Endodermal cell (in vitro differentiated cells): Measurements from ENCODE around the gene HOXB1. TPM values are rescaled to one million over a fixed set of nuclear protein-coding genes. Genes with fewer than 3 reads are reported as not detected.

Source experiments
- DNase-seq: peaks from one replicate; pipeline ENCODE4 v3.0.0-alpha.2; 2017
- H3K27ac ChIP-seq: 2 replicates; pipeline ENCODE4 v1.5.1; 2013; ENCODE audit warnings: mild to moderate bottlenecking, low read depth, low read length, moderate library complexity
- H3K27me3 ChIP-seq: 2 replicates; pipeline ENCODE4 v1.6.1; 2013; ENCODE audit warnings: mild to moderate bottlenecking, low read length, moderate library complexity; ENCODE audit not compliant: insufficient read depth, control insufficient read depth, poor library complexity, severe bottlenecking
- H3K36me3 ChIP-seq: 2 replicates; pipeline ENCODE4 v1.7.0; 2013; ENCODE audit warnings: mild to moderate bottlenecking, low read length, moderate library complexity; ENCODE audit not compliant: control insufficient read depth, insufficient read depth
- H3K4me1 ChIP-seq: one replicate; pipeline ENCODE4 v1.7.0; 2013; ENCODE audit warnings: low read length; ENCODE audit not compliant: control insufficient read depth, insufficient read depth
- H3K4me3 ChIP-seq: 2 replicates; pipeline ENCODE4 v1.5.1; 2013; ENCODE audit warnings: mild to moderate bottlenecking, low read length, moderate library complexity
- H3K9ac ChIP-seq: 2 replicates; pipeline ENCODE4 v1.6.1; 2013; ENCODE audit warnings: mild to moderate bottlenecking, low read length, moderate library complexity; ENCODE audit not compliant: poor library complexity, severe bottlenecking; ENCODE audit errors: extremely low read depth
- H3K9me3 ChIP-seq: 2 replicates; pipeline ENCODE4 v1.6.1; 2013; ENCODE audit warnings: mild to moderate bottlenecking, low read length, moderate library complexity; ENCODE audit not compliant: control insufficient read depth
- H3K27ac Mint-ChIP-seq: 2 replicates; pipeline ENCODE4 v1.8.0; 2020; ENCODE audit warnings: mixed read lengths
- H3K27me3 Mint-ChIP-seq: 2 replicates; pipeline ENCODE4 v1.8.0; 2021; ENCODE audit warnings: mild to moderate bottlenecking, mixed read lengths; ENCODE audit not compliant: insufficient read depth
- H3K36me3 Mint-ChIP-seq: 2 replicates; pipeline ENCODE4 v1.8.0; 2020; ENCODE audit warnings: low read depth, mixed read lengths
- H3K4me1 Mint-ChIP-seq: 2 replicates; pipeline ENCODE4 v1.8.0; 2020; ENCODE audit warnings: mixed read lengths
- H3K4me3 Mint-ChIP-seq: 2 replicates; pipeline ENCODE4 v1.8.0; 2020; ENCODE audit warnings: mild to moderate bottlenecking, moderate library complexity, mixed read lengths
- H3K9me3 Mint-ChIP-seq: 2 replicates; pipeline ENCODE4 v1.8.0; 2020; ENCODE audit warnings: mild to moderate bottlenecking, mixed read lengths
- WGBS, 2 experiments: methylation state at CpG; one replicate each; pipeline versions ENCODE4 v1.1.5 to v1.1.7; 2013; ENCODE audit warnings: missing lambda C conversion rate in 2 of 2, mixed read lengths in 1 of 2; ENCODE audit not compliant: insufficient coverage in 1 of 2, insufficient read length in 1 of 2; 5-methylcytosine and 5-hydroxymethylcytosine counted together
- total RNA-seq, 2 donors: library from RNA; stranded (reverse); fragmentation: NEBNext Ultra II Directional in 1 of 2; extraction: Animal tissue kit (Norgen Biotek cat#: 25700) in 1 of 2; gene quantifications; 2 replicates in 1 of 2; 3 replicates in 1 of 2; pipeline ENCODE4 v1.2.1, GENCODE V29; 2021
- TF ChIP-seq, protein P1 (sequence below): fragments of 200-600 bp; sonication (generic); conservative IDR thresholded peaks from 2 replicates; pipeline ENCODE4 v1.5.0; 2021; ENCODE audit warnings: antibody characterized with exemption, mild to moderate bottlenecking

HOXB1 gene
- total RNA-seq, 2 donors from 2014 or later: not detected

DNA sequence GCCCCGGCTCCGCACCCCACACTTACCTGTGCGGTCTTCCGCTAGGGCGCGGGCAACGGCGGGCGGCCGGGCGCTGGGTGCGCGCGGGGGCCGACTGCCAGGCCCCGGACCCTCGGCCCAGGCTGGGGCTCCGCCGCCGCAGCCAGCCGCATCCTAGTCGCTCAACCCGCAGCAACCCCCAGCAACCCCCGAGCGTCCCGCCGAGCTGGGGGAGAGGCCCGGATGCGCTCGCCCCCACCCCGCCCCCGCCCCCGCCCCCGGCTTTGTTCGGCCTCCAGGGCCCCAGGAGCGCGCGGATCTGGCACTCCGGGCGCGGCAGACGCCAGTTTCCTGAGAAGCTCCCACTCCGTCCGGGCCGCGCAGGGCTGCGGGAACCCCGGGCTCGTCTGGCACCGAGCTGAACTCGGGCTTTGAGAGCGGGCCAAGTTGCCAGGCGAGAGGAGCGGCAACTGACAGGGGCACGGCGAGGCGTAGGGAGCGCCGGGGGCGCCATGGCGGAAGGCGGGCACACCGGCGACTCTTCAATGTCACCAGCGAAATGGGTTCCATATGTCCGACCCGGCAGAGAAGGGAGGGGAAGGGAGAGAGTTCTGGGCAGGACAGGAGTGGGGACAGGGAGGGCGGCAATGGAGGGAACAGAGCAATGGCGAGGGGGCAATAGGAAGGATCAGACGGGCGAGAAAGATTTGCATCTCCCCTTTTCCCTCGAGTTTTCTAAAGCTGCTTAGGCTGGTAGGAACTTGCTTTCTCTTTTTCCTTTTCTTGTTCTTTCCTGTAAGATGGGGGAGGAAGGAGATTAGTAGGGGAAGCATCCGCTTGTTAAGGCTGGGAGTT lies 33.6 kb upstream of the HOXB1 start:
- no peaks in the 10 kb centered on the region for H3K36me3 Mint-ChIP-seq
- TF ChIP-seq, protein P1, sequence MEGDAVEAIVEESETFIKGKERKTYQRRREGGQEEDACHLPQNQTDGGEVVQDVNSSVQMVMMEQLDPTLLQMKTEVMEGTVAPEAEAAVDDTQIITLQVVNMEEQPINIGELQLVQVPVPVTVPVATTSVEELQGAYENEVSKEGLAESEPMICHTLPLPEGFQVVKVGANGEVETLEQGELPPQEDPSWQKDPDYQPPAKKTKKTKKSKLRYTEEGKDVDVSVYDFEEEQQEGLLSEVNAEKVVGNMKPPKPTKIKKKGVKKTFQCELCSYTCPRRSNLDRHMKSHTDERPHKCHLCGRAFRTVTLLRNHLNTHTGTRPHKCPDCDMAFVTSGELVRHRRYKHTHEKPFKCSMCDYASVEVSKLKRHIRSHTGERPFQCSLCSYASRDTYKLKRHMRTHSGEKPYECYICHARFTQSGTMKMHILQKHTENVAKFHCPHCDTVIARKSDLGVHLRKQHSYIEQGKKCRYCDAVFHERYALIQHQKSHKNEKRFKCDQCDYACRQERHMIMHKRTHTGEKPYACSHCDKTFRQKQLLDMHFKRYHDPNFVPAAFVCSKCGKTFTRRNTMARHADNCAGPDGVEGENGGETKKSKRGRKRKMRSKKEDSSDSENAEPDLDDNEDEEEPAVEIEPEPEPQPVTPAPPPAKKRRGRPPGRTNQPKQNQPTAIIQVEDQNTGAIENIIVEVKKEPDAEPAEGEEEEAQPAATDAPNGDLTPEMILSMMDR: no peak
- H3K9me3 Mint-ChIP-seq: no peaks in the 10 kb centered on the region
- H3K27ac Mint-ChIP-seq: no peak overlapping the region
- no peak overlapping the region for H3K9ac ChIP-seq
- H3K4me1 Mint-ChIP-seq: peaks cover 4% of the 10 kb centered on the region
- H3K9me3 ChIP-seq: peaks cover 13% of the 10 kb centered on the region
- H3K27ac ChIP-seq: no peak overlapping the region
- H3K27me3 ChIP-seq: peaks cover 99% of the 10 kb centered on the region
- H3K27me3 Mint-ChIP-seq: peaks cover 46% of the 10 kb centered on the region
- DNase-seq: peak; percentile 82
- H3K4me3 Mint-ChIP-seq: peak overlapping the region; percentile 13
- peak overlapping the region; percentile 71 for H3K4me3 ChIP-seq
- H3K4me1 ChIP-seq: peaks cover 2% of the 10 kb centered on the region
- no peaks in the 10 kb centered on the region for H3K36me3 ChIP-seq
- 1% methylated on average over 16 to 73 of the region's 73 CpGs for WGBS, 2 experiments

DNA sequence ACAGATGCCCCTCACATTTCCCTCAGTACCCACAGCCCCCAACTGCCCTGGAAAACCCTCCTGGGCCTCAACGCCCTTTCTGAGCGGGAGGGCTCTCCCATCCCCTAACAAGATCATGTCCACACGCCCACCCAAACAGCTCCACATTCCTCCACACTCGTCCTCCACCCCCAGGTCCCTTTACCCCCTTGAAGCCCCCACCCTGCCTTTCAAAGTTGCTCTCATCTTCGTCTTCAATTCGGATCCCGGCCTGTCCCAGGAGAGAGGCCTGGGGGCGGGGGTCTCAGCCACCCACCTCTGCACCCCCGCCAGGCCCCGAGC lies 33.0 kb upstream of the HOXB1 start:
- no peak overlapping the region for H3K27ac Mint-ChIP-seq
- no peaks in the 10 kb centered on the region for H3K36me3 Mint-ChIP-seq
- H3K4me1 ChIP-seq: peaks cover 2% of the 10 kb centered on the region
- DNase-seq: no peak
- H3K27me3 Mint-ChIP-seq: peaks cover 52% of the 10 kb centered on the region
- H3K27ac ChIP-seq: no peak overlapping the region
- H3K36me3 ChIP-seq: no peaks in the 10 kb centered on the region
- no peaks in the 10 kb centered on the region for H3K9me3 Mint-ChIP-seq
- peaks cover 4% of the 10 kb centered on the region for H3K4me1 Mint-ChIP-seq
- H3K4me3 Mint-ChIP-seq: no peak overlapping the region
- WGBS, 2 experiments: 0 to 7% methylated on average over 3 to 10 of the region's 10 CpGs
- peaks cover 13% of the 10 kb centered on the region for H3K9me3 ChIP-seq
- peaks cover 99% of the 10 kb centered on the region for H3K27me3 ChIP-seq
- no peak overlapping the region for H3K9ac ChIP-seq
- TF ChIP-seq, protein P1: no peak
- H3K4me3 ChIP-seq: no peak overlapping the region

DNA sequence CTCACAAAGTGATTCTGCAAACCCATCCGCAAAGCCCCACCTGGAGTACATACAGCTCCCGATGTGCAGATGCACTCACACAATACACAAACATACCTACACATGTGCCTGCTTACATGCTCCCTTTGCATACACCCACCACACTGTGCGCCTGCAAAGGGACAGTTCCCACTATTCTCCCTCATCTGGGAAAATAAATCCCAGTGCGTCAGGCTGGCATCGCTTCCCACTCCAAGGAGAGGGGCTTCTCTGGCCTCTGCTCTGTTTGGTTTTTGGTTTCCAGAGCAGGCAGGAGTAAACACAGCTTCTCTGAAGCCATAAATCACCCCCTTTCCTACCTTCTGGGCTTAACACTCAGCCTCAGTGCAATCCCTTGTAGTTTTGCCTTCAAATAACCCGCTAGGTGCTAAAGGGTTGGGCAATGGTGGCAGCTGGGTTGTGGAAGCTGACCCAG lies 32.6 kb upstream of the HOXB1 start:
- Mint-ChIP-seq H3K27ac (no peak overlapping the region), H3K4me3 (no peak overlapping the region), H3K4me1 (peaks cover 2% of the 10 kb centered on the region), H3K36me3 (no peaks in the 10 kb centered on the region), H3K27me3 (peaks cover 56% of the 10 kb centered on the region), H3K9me3 (no peaks in the 10 kb centered on the region)
- H3K27me3 ChIP-seq: peaks cover 99% of the 10 kb centered on the region
- 19 to 23% methylated on average over 4 to 6 of the region's 6 CpGs for WGBS, 2 experiments
- H3K36me3 ChIP-seq: no peaks in the 10 kb centered on the region
- DNase-seq: no peak
- no peak overlapping the region for H3K27ac ChIP-seq
- peaks cover under 1% of the 10 kb centered on the region for H3K4me1 ChIP-seq
- peaks cover 13% of the 10 kb centered on the region for H3K9me3 ChIP-seq
- no peak overlapping the region for H3K4me3 ChIP-seq
- H3K9ac ChIP-seq: no peak overlapping the region
- TF ChIP-seq, protein P1: no peak
